GM21737 (cell line): ENCODE data around the gene GFAP.

Experiments
- ATAC-seq: cut with Tn5 transposase; IDR thresholded peaks from one replicate; pipeline ENCODE4 v1.9.1; 2021; ENCODE audit warnings: mild to moderate bottlenecking, moderate library complexity; ENCODE audit not compliant: unreplicated experiment

The GFAP gene

GRCh38 chr17:44867841-44868240 is 47.5 kb downstream of the GFAP start:
- ATAC-seq, result no peak

- ATAC-seq, result no peak
Observed at GRCh38 chr17:44865931-44866330, 49.4 kb downstream of the GFAP start.

- no peak for ATAC-seq
Observed at GRCh38 chr17:44865231-44865660, 50.1 kb downstream of the GFAP start.

- ATAC-seq, result no peak
Observed at GRCh38 chr17:44864831-44865230, 50.5 kb downstream of the GFAP start.

- ATAC-seq, result no peak
Observed at GRCh38 chr17:44863061-44863918, 52.0 kb downstream of the GFAP start.

- no peak for ATAC-seq
Observed at GRCh38 chr17:44862278-44862914, 52.9 kb downstream of the GFAP start.

- no peak for ATAC-seq
Observed at GRCh38 chr17:44859701-44860100, 55.6 kb downstream of the GFAP start.

GRCh38 chr17:44854192-44854591 is 61.1 kb downstream of the GFAP start:
- no peak for ATAC-seq
